T47D (cell line): ENCODE results near the gene IRF5.

Source experiments
- DNase-seq, 2 experiments: peaks; one replicate each; pipeline versions ENCODE4 v3.0.0 to v3.0.0-alpha.2; 2011 to 2012; ENCODE audit warnings: low read depth in 1 of 2, low spot score in 1 of 2
- JUND ChIP-seq: IDR thresholded peaks from 2 replicates; pipeline ENCODE4 v1.6.1; 2012; ENCODE audit warnings: low read depth
- in situ Hi-C: cut with HindIII; loops from 2 replicates; pipeline ENCODE4 v1.10.0; 2016; ENCODE audit warnings: low sequenced_read_pairs, low pct_unique_long_range_greater_than_20kb

The IRF5 gene

GRCh38 chr7:128931965-128932861 lies 5.5 kb upstream of the IRF5 start:
- in situ Hi-C loops, result no loop called here
- no peak for DNase-seq
- no peak for TF ChIP-seq JUND

GRCh38 chr7:128932862-128933179 lies 4.9 kb upstream of the IRF5 start:
- in situ Hi-C loops, result no loop called here

GRCh38 chr7:128933180-128933891 lies 4.4 kb upstream of the IRF5 start:
- no peak for DNase-seq
- in situ Hi-C loops, result no loop called here
- no peak for TF ChIP-seq JUND

More at GRCh38 chr7:128932862-128933179, 4.9 kb upstream of the IRF5 start:
- TF ChIP-seq JUND, result no peak
- DNase-seq, result no peak

- no peak for TF ChIP-seq JUND
- DNase-seq, result no peak
- in situ Hi-C loops, result no loop called here
These were observed 3.1 kb upstream of the IRF5 start for GRCh38 chr7:128934361-128935341.

GRCh38 chr7:128935342-128935730 lies 2.4 kb upstream of the IRF5 start:
- in situ Hi-C loops, result no loop called here
- TF ChIP-seq JUND, result no peak
- no peak for DNase-seq

GRCh38 chr7:128936798-128937197 lies 929 bp upstream of the IRF5 start:
- TF ChIP-seq JUND, result no peak
- DNase-seq, result no peak
- in situ Hi-C loops, result no loop called here

- in situ Hi-C loops, result no loop called here
- no peak for DNase-seq
- no peak for TF ChIP-seq JUND
These were observed 468 bp upstream of the IRF5 start for GRCh38 chr7:128937271-128937646.

- TF ChIP-seq JUND, result no peak
- DNase-seq, result peak in 1 of 2 experiments; percentile 16
- in situ Hi-C loops, result no loop called here
These were observed 882 bp downstream of the IRF5 start for GRCh38 chr7:128938544-128939074.

- TF ChIP-seq JUND, result no peak
- in situ Hi-C loops, result no loop called here
These were observed 1.5 kb downstream of the IRF5 start for GRCh38 chr7:128939075-128939860.

GRCh38 chr7:128939861-128940410 lies 2.2 kb downstream of the IRF5 start:
- DNase-seq, result no peak
- TF ChIP-seq JUND, result no peak
- in situ Hi-C loops, result no loop called here

More at GRCh38 chr7:128939075-128939860, 1.5 kb downstream of the IRF5 start:
- no peak for DNase-seq

- DNase-seq, result no peak
- no peak for TF ChIP-seq JUND
- in situ Hi-C loops, result no loop called here
These were observed 3.0 kb downstream of the IRF5 start for GRCh38 chr7:128940494-128941322.
